Measurements from ENCODE around the gene NUP214.
"Not testable (repeated sequence)": the region's sequence is repeated elsewhere in the genome, so short reads cannot be mapped to it uniquely, and the experiment has no call there.

NUP214 gene

DNA sequence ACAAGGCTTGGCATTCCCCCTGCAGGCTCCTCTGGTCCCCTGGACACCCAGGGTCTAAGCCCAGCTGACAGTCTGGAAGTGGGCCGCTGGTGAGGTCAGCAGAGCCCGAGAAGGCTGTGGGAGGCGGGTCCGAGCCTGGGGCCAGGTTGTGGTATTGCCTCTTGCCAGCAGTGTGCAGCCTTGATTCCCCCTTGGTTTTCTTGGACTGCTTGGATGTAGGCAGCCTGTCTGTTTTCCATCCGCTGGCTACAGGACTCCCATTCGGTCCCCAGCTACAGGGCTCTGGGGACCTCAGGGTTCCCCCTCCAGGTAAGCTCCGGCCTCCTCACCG is 27.5 kb upstream of the NUP214 start:
- DNase-seq (ENCODE audit: low read depth), result no peak
- TF ChIP-seq, protein P1, sequence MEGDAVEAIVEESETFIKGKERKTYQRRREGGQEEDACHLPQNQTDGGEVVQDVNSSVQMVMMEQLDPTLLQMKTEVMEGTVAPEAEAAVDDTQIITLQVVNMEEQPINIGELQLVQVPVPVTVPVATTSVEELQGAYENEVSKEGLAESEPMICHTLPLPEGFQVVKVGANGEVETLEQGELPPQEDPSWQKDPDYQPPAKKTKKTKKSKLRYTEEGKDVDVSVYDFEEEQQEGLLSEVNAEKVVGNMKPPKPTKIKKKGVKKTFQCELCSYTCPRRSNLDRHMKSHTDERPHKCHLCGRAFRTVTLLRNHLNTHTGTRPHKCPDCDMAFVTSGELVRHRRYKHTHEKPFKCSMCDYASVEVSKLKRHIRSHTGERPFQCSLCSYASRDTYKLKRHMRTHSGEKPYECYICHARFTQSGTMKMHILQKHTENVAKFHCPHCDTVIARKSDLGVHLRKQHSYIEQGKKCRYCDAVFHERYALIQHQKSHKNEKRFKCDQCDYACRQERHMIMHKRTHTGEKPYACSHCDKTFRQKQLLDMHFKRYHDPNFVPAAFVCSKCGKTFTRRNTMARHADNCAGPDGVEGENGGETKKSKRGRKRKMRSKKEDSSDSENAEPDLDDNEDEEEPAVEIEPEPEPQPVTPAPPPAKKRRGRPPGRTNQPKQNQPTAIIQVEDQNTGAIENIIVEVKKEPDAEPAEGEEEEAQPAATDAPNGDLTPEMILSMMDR (conservative IDR thresholded peaks at IDR 0.05; ENCODE audit: low read length), result no peak
- no peak overlapping the region for H3K4me3 ChIP-seq (ENCODE audit: low read length)

DNA sequence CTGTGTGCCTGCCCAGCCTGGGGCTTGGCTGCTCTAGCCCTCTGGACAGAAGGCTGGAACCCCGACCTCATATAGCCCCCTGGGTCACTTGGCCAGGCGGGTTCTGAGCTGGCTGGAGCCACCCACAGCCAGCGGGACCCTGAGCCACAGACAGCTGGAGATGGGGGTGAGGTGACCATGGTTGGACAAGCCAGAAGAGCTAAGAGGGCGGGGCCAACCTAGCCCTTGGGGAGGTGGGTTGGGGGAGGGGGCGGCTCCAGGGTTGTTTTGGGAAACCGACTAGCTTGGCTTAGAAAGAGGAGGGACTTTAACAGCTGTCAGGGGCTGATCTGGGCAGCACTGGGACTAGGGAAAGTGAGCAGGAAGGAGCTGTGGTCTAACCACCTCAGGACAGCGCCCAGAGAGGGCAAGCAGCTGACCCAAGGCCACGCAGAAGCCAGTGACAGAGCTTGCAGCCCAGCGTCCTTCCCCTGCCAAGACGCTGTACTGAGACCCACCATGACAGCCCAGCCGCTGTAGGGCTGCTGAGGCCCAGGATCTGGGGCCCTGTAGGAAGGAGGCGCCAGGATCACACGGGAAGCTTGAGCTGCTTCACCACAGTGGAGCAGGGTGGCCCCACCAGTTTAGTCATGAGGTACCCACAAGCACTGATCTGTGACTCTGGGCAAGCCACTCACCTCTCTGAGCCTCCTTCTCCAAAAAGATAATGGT is 26.8 kb upstream of the NUP214 start:
- no peak for DNase-seq (ENCODE audit: low read depth)
- no peak overlapping the region for H3K4me3 ChIP-seq (ENCODE audit: low read length)
- TF ChIP-seq, protein P1 (conservative IDR thresholded peaks at IDR 0.05; ENCODE audit: low read length), result no peak

DNA sequence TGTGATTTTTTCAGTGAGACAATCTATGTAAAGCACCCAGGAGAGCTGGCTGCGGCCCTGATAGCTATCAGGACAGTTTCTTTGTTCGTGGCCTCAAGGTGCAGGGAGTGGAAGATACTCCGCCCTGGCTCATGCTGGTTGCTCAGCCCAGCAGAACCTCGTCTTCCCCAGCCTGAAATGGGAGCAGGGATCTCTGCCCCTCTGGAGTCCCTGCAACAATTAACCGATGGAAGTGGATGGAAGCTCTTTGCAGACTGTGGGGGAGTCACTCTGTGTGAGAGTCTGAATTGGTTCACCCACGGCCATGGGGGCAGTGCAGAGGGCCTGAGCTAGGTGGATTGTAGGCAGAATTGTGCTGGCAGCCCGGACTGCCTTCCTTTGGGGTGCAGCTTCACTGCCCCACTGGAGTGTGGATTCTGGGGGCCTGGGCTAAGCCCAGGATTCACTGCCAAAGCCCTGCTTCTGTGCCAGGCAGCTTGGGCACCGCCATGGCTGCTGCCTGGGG is 26.2 kb upstream of the NUP214 start:
- H3K4me3 ChIP-seq (ENCODE audit: low read length), result no peak overlapping the region
- TF ChIP-seq, protein P1 (conservative IDR thresholded peaks at IDR 0.05; ENCODE audit: low read length), result no peak
- DNase-seq (ENCODE audit: low read depth), result no peak

DNA sequence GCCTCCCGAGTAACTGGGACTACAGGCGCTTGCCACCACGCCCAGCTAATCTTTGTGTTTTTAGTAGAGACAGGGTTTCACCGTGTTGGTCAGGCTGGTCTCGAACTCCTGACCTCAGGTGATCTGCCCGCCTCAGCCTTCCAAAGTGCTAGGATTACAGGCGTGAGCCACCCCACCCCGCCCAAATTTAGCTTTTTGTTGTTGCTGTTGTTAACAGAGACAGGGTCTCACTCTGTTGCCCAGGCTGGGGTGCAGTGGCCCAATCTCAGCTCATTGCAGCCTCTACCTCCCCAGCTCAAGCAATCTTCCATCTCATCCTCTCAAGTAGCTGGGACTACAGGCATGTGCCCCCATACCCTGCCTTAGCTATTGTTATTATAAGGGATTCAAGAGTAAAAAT is 25.5 kb upstream of the NUP214 start:
- not testable (repeated sequence) for DNase-seq (ENCODE audit: low read depth); H3K4me3 ChIP-seq (ENCODE audit: low read length)

DNA sequence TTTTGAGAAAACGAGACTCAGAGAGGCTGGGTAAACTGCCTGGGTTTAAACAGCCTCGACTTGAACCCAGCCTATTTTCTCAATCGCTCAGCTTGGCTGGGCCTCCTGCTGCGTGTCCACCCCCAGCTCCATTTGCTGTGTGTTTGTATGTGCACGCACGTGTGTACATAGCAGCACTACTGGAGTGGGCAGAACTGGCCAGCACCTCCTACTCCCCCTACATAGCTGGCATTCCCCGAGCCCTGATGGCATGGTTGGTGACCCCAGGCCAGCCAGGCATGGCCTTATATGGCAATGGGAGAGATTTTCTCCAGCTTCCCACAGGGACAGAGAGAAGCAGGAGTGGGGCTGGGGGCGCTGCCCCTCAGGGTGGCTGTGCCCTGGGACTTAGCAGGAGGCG is 24.9 kb upstream of the NUP214 start:
- TF ChIP-seq, protein P1 (conservative IDR thresholded peaks at IDR 0.05; ENCODE audit: low read length), result no peak
- DNase-seq (ENCODE audit: low read depth), result no peak
- H3K4me3 ChIP-seq (ENCODE audit: low read length), result no peak overlapping the region

DNA sequence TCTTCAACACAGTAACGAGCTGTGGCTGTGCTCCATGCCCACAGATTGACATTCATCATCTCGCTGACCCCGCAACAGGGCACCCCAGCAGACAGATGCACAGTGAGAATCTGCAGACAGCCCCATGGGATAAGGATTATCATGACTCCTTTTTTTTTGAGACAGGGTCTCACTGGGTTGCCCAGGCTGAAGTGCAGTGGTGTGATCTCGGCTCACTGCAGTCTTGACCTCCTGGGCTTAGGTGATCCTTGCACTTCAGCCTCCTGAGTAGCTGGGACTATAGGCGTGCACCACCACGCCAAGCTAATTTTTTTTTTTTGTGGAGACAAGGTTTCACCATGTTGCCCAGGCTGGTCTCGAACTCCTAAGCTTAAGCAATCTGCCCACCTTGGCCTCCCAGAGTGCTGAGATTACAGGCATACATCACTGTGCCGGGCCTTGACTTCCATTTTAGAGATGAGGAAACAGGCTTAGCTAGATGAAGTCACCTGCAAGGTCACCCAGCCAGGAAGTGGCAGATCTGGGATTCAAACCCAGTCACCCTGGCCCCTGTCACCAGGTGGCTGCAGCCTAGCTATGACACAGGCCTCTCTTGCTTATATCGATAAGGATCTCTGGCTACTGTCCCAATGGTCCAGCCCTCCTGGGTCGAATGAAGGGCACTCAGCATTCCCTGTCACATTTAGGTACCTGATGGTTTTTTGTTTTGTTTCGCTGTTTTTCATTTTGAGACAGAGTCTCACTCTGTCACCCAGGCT is 24.0 kb upstream of the NUP214 start:
- TF ChIP-seq, protein P1 (conservative IDR thresholded peaks at IDR 0.05; ENCODE audit: low read length), result no peak
- H3K4me3 ChIP-seq (ENCODE audit: low read length), result no peak overlapping the region

DNA sequence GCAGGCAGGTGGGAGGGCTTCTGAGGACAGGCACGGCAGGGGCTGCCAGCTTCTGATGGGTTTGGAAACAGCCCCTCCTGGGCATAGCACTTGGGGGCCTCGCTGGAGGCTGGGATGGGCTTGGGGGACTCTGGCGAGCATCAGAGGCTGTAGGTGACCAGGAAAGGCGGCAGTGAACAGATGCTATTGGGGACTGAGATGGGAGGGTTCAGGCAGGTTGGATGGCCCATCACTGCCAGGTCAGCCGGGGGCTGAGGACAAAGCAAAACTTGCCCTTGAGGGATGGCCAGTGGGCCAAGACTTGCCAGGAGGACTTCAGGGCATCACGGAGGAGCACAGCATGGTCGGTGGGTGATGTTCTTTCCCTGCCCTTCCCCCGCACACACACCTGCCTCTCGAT is 22.4 kb upstream of the NUP214 start:
- TF ChIP-seq, protein P1 (conservative IDR thresholded peaks at IDR 0.05; ENCODE audit: low read length), result no peak

More for the DNA sequence above, 24.0 kb upstream of the NUP214 start:
- no peak for DNase-seq (ENCODE audit: low read depth)

More for the DNA sequence above, 22.4 kb upstream of the NUP214 start:
- no peak overlapping the region for H3K4me3 ChIP-seq (ENCODE audit: low read length)
- DNase-seq (ENCODE audit: low read depth), result no peak

Measured in AG10803 (cell line).